NOMO-1 treated with dmso at 0.1 percent for 144 hours (cell line): ENCODE measurements around the gene RIPK4.
"Not testable (repeated sequence)": the region's sequence is repeated elsewhere in the genome, so short reads cannot be mapped to it uniquely, and the experiment has no call there.

ENCODE experiments used
- DNase-seq: peaks from one replicate; lab custom pipeline; 2025; ENCODE audit not compliant: unreplicated experiment; lab: John Stamatoyannopoulos, UW

Gene RIPK4

GRCh38 chr21:41698071-41698470 is 68.8 kb downstream of the RIPK4 start:
- DNase-seq, result no peak

GRCh38 chr21:41695513-41695912 is 71.3 kb downstream of the RIPK4 start:
- no peak for DNase-seq

DNA sequence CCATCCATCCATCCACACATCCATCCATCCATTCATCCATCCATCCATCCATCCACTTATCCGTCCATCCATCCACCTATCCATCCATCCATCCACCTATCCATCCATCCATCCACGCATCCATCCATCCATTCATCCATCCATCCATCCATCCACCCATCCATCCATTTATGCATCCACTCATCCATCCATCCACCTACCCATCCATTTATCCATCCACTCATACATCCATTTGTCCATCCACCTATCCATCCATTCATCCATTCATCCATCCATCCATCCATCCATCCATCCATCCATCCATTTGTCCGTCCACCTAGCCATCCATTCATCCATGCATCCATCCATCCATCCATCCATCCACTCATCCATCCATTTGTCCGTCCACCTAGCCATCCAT is 72.8 kb downstream of the RIPK4 start:
- not testable (repeated sequence) for DNase-seq

GRCh38 chr21:41692185-41692565 is 74.7 kb downstream of the RIPK4 start:
- DNase-seq, result no peak

GRCh38 chr21:41691205-41692184 is 75.4 kb downstream of the RIPK4 start:
- no peak for DNase-seq
